ENCODE results near the gene SKA2. TPM values are rescaled to one million over a fixed set of nuclear protein-coding genes. Genes with fewer than 3 reads are reported as not detected.

The SKA2 gene
- total and polyA plus RNA-seq, 2 donors (not counting 3 experiments of a cell fraction or from before 2014, with no cell fraction given), result 12.9 to 79.6 TPM

GRCh38 chr17:59151591-59151990 is 3.4 kb downstream of the SKA2 start:
- CTCF ChIA-PET, result interaction anchor here (0.8 to 1.2 kb wide), 4 partner anchors 12 to 441 kb away, joined by 3 to 4 read pairs (median 3); no protein-coding TSS in a partner anchor
- no peak overlapping the region for H2AFZ ChIP-seq (ENCODE audit: low read depth, low read length)

More at GRCh38 chr17:59151591-59151990, 3.4 kb downstream of the SKA2 start:
- H3K27me3 ChIP-seq (ENCODE audit: control insufficient read depth in 2 of 2, insufficient read depth in 2 of 2, low read length in 2 of 2), result no peaks in the 10 kb centered on the region
- DNase-seq (ENCODE audit: low read depth, low spot score) (no peak), FAIRE-seq (no peak)
- intact Hi-C loops (cut with micrococcal nuclease), result loop anchor here (5.0 to 10.0 kb wide), 2 partner anchors 59 to 463 kb away; partner anchors contain the start of gene CLTC
- no peaks in the 10 kb centered on the region for H3K9me1 ChIP-seq (replicated peaks; ENCODE audit: control insufficient read depth, extremely low read depth, insufficient read depth, low read length)
- dilution Hi-C loops (cut with MboI; ENCODE audit: extremely low pct_ligation_motif_present, low sequenced_read_pairs), result no loop called here
- no peak overlapping the region for H3K27ac ChIP-seq (ENCODE audit: insufficient read depth, low read depth, low read length)
- H3K4me2 ChIP-seq (ENCODE audit: insufficient read depth, low read length), result peak overlapping the region; percentile 89
- no peaks in the 10 kb centered on the region for H3K9me3 ChIP-seq (replicated peaks; ENCODE audit: control insufficient read depth, insufficient read depth, low read length)
- TF ChIP-seq JUN (IDR thresholded peaks at IDR 0.05; ENCODE audit: borderline replicate concordance, insufficient read depth, insufficient read length, low read depth) (no peak), MAX (IDR thresholded peaks at IDR 0.05; ENCODE audit: insufficient read depth, insufficient read length) (no peak), MYC (IDR thresholded peaks at IDR 0.05; ENCODE audit: low read depth, low read length) (no peak), FOS (IDR thresholded peaks at IDR 0.05; ENCODE audit: borderline replicate concordance, insufficient read depth, low read length) (no peak), GATA2 (IDR thresholded peaks at IDR 0.05; ENCODE audit: insufficient read depth, insufficient read length, low read depth, low read length) (no peak), EZH2 (IDR thresholded peaks at IDR 0.05; ENCODE audit: borderline replicate concordance, low read depth, low read length, severe bottlenecking) (no peak), POLR2AphosphoS5 (IDR thresholded peaks at IDR 0.05; ENCODE audit: insufficient read depth, low read depth, low read length) (no peak), POLR2A (IDR thresholded peaks at IDR 0.05; ENCODE audit: low read depth, low read length) (no peak), CTCF (IDR thresholded peaks at IDR 0.05; ENCODE audit: extremely low read depth in 1 of 2, insufficient read depth in 1 of 2, low read depth in 1 of 2, low read length in 2 of 2) (no peak)
- POLR2A ChIA-PET, result no interaction called here
- H3K36me3 ChIP-seq (ENCODE audit: control insufficient read depth in 2 of 2, extremely low read depth in 1 of 2, insufficient read depth in 2 of 2, low read length in 2 of 2), result no peaks in the 10 kb centered on the region
- no TSS peak for BruUV-seq (replicated peaks)
- peaks cover 31% of the 10 kb centered on the region for H3K4me1 ChIP-seq (ENCODE audit: control insufficient read depth, extremely low read depth, insufficient read depth, low read length)
- H3K79me2 ChIP-seq (ENCODE audit: control insufficient read depth, insufficient read depth, low read length), result peaks cover 89% of the 10 kb centered on the region
- peak overlapping the region in 1 of 3 experiments; percentile 7 for H3K4me3 ChIP-seq (replicated peaks in 1 of 3; ENCODE audit: insufficient read depth in 1 of 3, low read depth in 1 of 3, low read length in 3 of 3)
- no peak overlapping the region for H3K9ac ChIP-seq (replicated peaks; ENCODE audit: extremely low read depth, insufficient read depth, low read length)
- H4K20me1 ChIP-seq (replicated peaks; ENCODE audit: control insufficient read depth, extremely low read depth, insufficient read depth, low read length), result no peaks in the 10 kb centered on the region
